HL-60 (cell line): ENCODE data around the gene RAMP2.

Experiments used
- CTCF ChIP-seq: IDR thresholded peaks from one replicate; pipeline ENCODE4 v1.5.1; 2011; ENCODE audit warnings: low read length, control low read depth, inconsistent platforms; ENCODE audit not compliant: insufficient read depth
- GABPA ChIP-seq: IDR thresholded peaks from 2 replicates; pipeline ENCODE4 v1.6.1; 2012; ENCODE audit warnings: low read depth
- POLR2AphosphoS5 ChIP-seq: IDR thresholded peaks from 2 replicates; pipeline ENCODE4 v1.6.1; 2012; ENCODE audit warnings: low read depth
- REST ChIP-seq: IDR thresholded peaks from 2 replicates; pipeline ENCODE4 v1.6.1; 2012; ENCODE audit warnings: low read depth; ENCODE audit not compliant: insufficient replicate concordance
- SPI1 ChIP-seq: IDR thresholded peaks from 2 replicates; pipeline ENCODE4 v1.6.1; 2012; ENCODE audit warnings: low read depth, mild to moderate bottlenecking, borderline replicate concordance

DNA sequence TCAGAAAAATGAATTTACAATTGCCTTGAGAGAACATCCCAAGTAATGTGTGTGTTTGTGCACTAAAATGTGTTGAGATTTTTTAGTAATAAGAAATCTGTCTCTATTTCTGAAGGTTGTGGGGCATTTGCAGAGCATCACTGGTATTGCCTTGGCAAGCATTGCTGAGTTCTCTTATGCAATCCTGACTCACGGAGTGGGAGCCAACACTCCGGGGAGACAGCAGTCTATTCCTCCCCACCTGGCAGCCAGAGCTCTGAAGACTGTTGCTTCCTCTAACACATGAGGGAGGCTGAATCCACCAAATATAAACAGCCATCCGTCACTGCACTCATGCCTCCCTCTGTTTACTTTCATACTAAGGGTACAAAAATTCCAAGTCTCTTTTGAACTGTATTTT is 48.2 kb downstream of the RAMP2 start:
- TF ChIP-seq CTCF = no peak
- no peak for TF ChIP-seq POLR2AphosphoS5
- TF ChIP-seq REST = no peak
- no peak for TF ChIP-seq GABPA
- TF ChIP-seq SPI1 = no peak
